HG03139 (cell line): Measurements from ENCODE around the gene ST6GALNAC2.
"Not testable (repeated sequence)": the region's sequence is repeated elsewhere in the genome, so short reads cannot be mapped to it uniquely, and the experiment has no call there.

Source experiments
- ATAC-seq: cut with Tn5 transposase; IDR thresholded peaks from one replicate; pipeline ENCODE4 v1.9.1; 2021; ENCODE audit not compliant: unreplicated experiment

ST6GALNAC2 gene

GRCh38 chr17:76542566-76542971 is 43.1 kb downstream of the ST6GALNAC2 start:
- no peak for ATAC-seq

GRCh38 chr17:76541739-76542454 is 43.8 kb downstream of the ST6GALNAC2 start:
- no peak for ATAC-seq

DNA sequence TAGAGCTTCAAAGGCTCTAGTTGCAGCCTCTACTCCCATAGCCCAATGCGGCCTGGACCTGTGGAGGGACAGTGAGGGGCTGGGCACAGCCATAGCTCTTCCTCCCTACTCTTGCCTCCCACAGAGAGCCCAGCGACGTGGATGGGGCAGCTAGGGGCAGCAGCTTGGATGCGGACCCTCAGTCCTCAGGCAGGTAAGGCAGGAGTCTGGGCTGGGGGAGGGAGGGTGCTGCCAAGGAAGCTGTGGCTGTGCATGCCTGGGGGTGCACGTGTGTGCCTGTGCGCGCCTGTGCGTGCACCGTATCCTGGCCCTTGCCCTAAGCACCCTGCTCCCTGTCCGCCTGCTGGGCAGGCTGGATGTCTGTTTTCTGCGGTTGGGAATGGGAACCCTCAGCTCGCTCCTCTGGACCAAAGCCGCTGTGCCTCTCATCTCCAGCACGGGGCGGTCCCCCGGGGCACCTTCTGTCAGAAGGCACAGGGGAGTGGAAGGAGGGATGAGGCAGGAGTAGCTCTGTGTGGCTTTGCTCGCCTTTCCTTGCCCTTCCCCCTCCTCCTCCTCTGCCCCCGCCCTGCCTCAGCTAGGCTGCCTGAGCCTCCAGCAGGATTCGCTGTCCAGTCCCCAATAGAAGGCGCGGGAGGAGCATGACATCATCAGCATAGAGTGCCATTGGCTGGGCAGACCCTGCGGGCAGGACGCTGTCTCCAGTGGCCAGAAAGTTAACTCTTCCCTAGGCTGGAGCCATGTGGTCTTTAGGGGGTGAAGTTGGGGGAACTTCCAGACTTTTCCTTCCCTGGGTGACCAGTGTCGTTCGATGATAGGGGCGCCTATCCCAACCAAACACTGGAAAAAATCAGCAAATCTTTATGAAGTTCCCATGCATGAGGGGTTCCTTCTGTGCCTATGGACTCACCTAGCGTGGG is 45.0 kb downstream of the ST6GALNAC2 start:
- no peak for ATAC-seq

GRCh38 chr17:76539631-76540271 is 45.9 kb downstream of the ST6GALNAC2 start, which contains the start of gene PRCD:
Gene PRCD (plus strand): TSS chr17:76540044. CDS start chr17:76540142, 98 bp downstream.
- ATAC-seq = no peak

DNA sequence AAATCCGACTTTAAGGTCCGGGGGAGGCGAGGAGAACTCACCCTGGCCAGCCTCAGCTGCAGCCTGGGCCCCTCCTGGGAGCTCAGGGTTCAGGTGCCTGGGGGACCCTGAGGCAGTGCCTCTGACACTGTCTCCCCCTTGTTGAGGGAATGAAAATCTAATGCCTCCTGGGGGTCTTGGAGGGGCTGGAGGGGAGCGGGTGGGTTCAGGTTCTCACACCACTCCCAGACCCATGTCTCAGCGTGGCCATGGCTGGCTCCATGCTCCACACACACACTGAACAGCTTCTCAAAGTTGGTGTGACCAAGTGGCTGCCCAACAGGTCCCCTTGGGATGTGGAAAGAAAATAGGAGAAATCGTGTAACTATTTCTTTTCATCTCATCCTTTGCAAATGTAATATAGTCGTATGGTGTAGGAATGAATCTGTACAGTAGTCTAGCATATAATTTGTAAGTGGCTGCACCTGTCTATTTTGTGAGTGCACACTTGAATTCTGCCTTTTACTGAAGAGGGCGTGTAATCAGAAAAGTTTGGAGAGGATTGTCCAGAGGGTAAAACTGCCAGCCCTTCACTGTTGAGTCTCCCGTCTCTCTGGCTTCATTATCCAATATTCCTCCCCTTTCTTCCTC is 46.6 kb downstream of the ST6GALNAC2 start:
- ATAC-seq = no peak

- no peak for ATAC-seq
Observed at GRCh38 chr17:76538281-76538931, 47.3 kb downstream of the ST6GALNAC2 start.

DNA sequence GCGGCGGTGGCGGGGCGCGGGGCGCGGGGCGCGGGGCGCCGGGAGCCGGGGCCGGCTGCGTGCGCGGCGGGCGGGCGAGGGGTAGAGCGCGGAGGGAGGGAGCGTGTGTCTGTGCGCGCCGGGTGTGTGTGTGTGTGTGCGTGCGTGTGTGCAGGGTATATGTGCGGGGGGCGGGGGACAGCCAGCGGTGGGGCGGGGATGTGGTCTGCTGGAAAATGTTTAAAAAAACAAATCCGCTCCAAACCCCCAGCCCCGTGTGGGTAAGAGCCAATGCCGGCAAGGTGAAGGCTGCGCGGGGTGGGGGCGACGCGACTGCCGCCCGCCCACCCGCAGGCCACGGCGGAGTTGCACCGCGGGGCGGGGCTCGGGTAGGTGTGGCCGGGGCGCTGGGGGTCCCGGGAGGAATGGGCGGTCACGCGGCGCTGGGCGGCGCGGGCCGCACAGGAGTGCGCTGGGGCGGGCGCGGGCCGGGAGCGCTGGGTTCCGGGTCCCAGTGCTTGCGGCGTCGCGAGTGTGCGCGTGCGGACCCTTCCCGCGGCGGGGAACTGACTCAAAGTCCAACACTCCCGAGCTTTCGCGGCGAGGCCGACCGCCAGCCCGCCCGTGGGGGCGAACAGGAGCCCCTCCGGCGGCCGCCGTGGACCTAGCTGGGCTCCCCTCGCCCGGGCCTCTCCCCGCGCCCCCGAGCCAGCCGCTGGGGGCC is 47.9 kb downstream of the ST6GALNAC2 start, which contains the start of gene CYGB:
CYGB (minus strand) TSS at position 132 of the 703 bp plus-strand sequence. CDS start 167 bp downstream, outside the sequence.
- ATAC-seq = no peak

- no peak for ATAC-seq
Observed at GRCh38 chr17:76537288-76537577, 48.4 kb downstream of the ST6GALNAC2 start.

- no peak for ATAC-seq
Observed at GRCh38 chr17:76536511-76537287, 49.0 kb downstream of the ST6GALNAC2 start.

GRCh38 chr17:76535788-76536510 is 49.7 kb downstream of the ST6GALNAC2 start:
- no peak for ATAC-seq

DNA sequence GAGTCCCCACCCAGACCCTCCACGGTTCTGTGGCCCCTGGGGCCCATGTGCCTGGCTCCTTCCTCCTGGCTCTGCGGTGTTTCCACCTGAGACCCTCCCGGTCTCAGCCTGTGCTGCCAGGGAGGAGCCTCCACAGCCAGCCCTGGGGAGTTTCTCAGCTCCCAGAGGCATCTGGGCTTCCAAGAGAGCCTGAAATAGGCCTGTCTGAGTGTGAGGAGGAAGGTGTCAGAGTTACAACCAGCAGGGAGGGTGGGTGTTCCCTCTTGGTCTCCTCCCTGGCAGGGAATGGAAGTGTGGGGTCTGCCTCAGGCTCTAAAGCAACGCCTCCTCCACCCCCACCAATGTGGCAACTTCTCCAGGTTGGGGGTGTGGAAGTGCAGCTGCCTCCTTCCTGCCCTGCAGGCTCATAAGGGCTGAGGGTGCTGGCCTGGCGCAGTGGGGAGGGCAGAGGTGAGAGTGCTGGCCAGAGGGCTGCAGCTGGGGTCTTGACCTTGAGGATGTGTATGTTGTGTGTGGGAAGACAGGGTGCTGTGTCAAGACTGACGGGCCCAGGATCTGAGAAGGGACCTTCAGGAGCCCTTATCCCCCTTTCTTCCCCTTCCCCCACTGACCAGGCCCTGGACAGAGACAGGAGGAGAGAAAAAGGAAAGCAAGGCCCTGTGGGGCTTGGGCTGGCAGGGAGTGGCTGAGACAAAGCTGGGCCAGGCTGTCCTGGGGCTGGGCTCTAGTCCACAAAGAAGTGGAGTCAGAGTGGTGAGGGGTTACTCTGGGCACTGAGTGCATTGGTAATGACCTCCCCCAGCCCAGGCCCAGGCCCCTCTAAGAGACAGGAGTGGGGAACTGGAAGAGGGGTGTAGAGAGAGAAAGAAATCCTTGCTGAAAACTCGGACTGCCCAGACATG is 50.6 kb downstream of the ST6GALNAC2 start:
- no peak for ATAC-seq

- not testable (repeated sequence) for ATAC-seq
Observed at GRCh38 chr17:76533640-76534359, 51.9 kb downstream of the ST6GALNAC2 start.

GRCh38 chr17:76532072-76532651 is 53.5 kb downstream of the ST6GALNAC2 start:
- ATAC-seq = no peak

GRCh38 chr17:76531486-76532038 is 54.1 kb downstream of the ST6GALNAC2 start:
- no peak for ATAC-seq

- no peak for ATAC-seq
Observed at GRCh38 chr17:76530811-76531485, 54.7 kb downstream of the ST6GALNAC2 start.
